ENCODE measurements around the gene TLR5.

Gene TLR5

DNA sequence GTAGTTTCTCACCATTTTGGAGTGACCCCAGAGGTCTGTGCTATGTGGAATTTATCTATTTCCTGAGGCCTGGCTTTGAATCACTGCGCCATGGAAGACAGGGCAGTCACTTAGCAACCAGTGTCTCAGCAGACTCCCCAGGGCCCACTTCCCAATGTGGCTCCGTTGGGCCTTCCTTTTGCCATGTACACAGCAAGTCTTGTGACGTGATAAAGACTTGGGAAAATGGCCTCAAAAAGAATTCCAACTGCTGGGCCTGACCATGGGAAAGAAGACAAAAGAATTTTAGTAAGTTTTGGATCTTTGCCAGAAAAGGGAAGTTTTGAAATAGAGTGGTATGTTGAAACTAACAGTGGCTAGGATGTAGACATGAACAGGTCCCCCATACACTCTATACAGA, 36.2 kb downstream of the TLR5 start:
- DNase-seq (ENCODE audit: low spot score): no peak

DNA sequence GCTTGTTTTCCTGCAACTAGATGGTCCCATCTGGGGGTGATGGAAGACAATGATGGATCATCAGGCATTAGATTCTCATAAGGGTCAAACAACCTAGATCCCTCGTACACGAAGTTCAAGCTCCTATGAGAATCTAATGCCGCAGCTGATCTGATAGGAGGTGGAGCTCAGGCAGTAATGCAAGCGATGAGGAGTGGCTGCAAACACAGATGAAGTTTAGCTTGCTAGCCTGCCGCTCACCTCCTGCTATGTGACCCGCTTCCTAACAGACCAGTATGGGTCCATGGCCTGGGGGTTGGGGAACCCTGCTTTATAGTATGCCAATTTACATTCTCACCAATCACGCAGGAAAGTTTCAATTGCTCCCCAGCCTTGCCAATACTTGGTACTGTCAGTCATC, 37.5 kb downstream of the TLR5 start:
- no peak for DNase-seq (ENCODE audit: low spot score)

DNA sequence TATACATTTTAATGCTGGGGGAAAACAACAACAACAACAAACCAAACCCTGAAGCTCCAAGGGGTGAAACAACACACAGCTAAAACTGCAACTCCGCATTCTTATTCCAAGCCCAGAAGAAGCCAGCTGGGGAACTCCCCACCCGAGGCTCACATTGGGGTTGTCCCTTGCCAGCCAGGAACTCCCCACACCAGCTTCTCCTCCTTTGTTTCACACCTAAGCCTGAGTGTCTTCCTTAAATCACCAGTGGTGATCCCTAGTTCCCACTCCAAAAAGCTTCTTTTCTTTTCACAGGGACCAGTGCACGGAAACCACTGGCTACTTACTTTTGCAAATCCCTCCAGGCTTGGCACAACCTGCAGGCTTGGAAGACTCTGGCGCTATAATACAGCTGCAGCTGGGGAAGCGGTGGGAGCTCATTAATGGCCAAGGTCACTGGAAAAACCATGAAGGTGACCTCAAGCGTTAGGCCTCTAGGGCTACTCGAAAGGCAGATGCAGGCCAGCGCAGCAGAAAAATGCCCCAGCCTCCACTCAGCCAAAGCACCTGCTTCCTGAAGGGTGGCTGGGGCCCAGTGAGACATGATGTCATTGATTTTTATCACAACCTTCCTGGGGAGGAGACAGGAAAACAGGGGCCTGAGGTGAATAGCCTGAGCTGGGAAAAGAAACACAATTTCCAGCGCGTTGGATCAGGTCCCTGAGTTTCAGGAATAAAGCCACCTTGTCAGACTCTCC, 40.1 kb downstream of the TLR5 start:
- no peak for DNase-seq (ENCODE audit: low spot score)

DNA sequence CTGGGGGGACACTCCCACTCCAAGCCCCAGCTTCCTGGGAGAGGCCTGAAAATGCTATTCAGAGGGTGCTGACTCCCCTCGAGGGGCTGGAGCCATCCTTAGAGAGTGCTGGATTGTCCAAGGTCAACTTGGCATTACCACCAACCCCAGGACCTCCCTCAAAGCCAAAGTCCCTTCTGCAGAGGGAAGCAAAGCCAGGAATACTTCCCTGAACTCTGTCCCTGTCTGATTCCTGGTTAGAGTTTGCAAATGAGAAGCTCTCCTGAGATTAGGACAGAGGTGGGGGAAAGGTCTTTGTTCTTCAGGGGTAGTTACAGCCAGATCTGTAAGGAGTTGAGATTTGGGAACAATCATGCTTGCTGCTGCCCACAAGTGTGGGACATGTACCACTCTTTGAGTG, 45.3 kb downstream of the TLR5 start:
- DNase-seq (ENCODE audit: low spot score): no peak

DNA sequence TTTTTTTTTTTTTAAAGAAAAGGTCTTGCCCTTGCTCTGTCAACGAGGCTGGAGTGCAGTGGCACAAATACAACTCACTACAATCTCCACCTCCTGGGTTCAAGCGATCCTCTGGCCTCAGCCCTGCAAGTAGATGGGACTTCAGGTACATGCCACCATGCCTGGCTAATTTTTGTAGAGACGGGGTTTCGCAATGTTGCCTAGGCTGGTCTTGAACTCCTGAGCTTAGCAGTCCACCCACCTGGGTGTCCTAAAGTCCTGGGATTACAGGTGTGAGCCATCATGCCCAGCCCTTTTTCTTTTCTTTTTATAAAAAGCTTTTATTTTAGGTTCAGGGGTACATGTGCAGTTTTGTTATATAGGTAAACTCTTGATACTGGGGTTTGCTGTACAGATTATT, 47.2 kb downstream of the TLR5 start:
- DNase-seq (ENCODE audit: low spot score): no peak

DNA sequence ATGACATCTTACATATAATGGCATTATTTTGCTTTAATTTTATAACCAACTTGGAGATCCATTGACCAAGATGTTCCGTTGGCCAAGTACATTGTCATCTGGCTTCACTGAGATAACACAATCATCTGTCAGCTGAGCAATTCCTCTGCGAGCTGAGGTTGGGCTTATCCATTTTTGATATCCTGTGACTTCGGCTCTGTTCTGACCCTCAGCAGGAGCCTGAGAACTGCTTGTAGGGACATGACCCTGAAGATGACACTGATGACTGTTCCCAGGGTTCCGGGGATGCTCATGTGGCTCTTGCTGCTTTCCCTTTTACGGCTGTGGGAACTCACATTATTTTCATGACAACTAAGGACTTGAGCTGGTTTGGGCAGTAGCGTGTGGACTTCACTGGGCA, 51.2 kb downstream of the TLR5 start:
- DNase-seq (ENCODE audit: low spot score): no peak

DNA sequence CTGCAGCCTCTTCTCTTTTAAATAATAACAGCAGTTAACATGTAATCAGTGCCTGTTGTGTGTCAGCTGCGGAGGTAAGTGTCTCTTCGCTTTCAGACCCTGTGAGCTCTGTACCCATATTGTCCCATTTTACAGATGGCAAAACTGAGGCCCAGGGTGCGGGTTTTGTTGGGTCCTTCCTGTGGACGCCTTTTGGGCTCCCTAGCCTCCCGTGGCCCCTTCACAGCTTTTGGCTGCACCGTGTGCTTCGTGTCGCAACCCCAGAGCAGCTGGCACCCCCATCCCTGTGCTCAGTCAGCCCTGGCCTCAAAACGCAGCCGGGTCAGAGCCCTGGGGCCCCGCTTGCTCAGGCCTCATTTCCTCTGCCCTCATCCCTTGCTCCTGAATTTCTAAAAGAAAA, 53.8 kb downstream of the TLR5 start:
- no peak for DNase-seq (ENCODE audit: low spot score)

DNA sequence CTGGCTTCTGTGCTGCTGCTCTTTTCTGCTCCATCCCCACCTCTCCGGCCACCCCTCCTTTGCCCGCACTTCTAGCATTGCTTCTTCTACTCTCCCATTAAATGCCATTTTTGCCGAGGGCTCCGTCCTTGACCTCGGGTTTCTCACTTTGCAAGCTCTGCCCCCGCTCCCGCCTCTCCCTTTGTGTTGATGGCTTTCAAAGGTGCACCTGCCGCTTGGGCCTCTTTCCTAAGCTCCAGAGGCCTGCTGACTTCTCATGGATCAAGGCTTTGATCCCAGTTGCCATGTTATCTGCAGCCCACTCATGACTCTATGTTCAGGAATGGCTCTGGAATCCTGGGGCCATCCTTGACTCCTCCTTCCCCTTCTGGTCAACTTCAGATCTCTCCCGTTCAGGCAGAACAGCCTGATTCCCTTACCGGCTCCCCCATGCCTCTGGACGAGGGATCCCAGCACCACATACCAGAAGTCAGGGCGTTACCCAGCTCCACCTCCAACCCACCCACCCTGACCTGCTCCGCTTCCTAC, 54.3 kb downstream of the TLR5 start:
- DNase-seq (ENCODE audit: low spot score): no peak

DNA sequence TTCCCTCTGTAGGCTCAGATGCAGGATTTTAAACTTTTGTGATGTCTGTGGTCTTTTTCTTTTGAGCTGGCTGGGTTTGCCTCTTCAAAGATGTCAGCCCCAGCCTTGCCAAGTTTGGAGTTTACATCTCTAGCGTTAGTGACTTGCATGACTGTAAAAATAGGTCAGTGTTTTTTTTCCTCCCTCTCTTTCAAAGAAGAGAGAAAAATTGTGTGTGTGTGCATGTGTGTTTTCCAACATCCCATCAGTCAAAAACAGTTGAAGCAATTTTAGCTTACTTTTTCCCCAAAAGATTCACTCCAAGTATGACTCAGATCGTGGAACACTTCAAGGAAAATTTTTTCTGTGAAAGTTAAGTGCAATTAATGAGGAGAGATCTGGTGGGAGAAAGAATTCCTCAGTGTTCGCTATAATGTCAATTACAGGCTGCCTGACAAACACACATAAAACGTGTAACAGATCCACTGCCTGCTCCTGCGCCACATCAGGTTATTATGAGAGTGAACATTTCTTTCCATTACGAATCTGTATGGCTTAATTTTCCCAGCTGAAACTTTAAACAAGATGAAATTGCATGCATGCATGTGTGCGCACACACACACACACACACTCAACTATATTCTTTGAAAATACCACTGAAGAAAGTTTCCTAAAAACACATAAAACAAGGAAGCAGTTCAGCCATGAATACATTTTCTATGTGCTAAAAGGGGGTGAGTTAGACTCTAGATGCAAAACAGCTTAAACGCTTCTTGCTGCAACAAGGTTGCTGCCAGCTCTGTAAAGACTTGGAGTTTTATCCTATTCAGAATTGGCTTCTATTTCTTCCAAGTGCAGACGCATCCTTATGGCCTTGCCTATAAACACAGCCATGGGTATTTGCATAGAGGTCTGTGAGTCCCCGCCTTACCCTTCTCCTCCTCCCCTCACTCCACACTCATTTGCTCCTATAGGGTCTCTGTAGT, 55.5 kb downstream of the TLR5 start:
- DNase-seq (ENCODE audit: low spot score): no peak

DNA sequence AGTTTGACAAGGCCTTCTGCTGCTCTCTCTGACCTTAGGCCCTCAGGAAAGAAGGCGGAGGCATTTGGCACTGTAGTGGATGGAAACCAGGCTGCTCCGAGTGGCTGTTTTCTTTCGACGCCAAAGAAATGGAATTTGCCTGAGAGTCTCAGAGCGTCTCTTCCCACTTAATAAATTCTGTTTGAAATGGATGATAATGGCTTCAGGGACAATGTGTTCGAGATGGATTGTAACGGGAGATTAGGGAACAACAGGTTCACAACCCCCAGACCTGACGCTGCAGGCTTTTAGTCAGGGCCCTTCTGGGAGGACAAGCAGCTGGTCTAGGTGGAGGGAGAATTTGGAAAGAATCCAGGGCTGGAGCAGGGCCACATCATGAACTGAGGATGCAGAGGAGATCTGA, 58.6 kb downstream of the TLR5 start:
- DNase-seq (ENCODE audit: low spot score): no peak

DNA sequence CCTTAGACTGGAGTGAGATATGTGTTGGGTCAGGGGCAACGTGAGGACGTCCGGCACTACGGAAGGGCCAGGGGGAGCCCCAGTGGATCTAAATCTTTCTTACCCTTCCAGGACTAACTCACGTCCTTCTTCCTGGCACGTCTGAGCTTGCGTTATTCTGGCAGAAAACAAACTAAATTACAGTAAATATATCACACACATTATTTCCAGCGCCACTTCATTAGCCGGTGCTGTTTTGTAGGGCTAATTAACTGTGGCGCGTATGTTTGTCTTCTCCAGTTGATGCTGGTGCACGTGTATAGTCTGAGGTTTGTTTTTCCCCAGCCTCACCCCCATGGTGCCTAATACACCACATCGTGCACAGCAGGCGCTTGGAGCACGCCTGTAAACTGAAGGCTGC, 59.2 kb downstream of the TLR5 start:
- DNase-seq (ENCODE audit: low spot score): no peak

DNA sequence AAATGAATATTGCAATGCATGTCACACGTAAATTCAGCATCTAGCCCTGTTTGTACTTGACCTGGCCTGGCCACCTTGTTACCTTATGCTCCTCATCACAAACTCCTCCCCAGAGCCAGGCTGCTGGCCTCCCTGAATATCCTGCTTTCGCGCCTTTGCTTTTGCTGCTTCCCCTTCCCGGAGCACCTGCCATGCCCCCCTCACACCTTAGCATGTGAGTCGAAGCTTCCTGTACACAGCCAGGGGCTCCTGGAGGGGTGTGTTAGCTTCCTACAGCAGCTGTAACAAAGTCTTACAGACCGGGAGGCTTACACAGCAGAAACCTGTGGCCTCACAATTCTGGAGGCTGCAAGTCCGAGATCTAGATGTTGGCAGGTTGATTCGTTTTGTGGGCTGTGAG, 60.1 kb downstream of the TLR5 start:
- DNase-seq (ENCODE audit: low spot score): no peak

DNA sequence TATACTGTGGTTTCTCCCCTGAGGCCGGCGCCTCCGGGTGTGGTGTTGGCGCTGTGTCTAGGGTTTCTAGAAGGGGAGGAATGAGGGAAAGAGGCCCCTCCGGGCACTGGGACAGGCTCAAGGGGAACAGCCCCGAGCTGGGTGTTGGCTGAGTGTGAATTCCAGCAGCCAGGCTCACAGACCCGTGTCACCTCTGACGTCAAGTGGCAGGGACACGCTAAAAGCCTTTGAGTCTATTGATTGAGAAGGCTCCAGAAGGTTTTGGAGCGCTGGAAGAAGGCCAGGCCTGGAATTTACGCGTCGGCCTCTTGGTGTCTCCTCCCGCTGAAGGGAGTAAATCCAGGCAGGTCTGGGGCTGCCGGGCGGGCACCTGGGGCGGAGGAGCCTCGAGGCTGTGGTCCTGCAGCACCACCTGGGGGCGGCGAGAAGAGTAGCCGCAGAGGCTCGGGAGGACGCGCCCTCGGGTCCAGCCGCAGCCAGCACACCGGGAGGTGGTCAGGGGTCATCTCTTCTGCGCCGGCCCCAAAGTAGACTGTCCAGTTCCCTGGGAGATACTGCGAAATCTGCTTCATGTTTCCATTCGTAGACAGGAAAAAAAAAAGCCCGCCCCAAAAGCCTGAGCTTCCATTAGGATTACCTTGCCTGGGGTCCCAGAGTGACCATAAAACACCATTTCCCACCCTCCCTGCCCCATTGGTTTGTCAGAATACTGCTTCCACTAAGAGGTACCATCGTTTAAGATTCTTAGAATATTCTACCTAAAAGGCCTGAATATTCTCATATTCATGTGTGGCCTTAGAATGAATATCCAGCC, 61.7 kb downstream of the TLR5 start:
- DNase-seq (ENCODE audit: low spot score): peak; percentile 79

DNA sequence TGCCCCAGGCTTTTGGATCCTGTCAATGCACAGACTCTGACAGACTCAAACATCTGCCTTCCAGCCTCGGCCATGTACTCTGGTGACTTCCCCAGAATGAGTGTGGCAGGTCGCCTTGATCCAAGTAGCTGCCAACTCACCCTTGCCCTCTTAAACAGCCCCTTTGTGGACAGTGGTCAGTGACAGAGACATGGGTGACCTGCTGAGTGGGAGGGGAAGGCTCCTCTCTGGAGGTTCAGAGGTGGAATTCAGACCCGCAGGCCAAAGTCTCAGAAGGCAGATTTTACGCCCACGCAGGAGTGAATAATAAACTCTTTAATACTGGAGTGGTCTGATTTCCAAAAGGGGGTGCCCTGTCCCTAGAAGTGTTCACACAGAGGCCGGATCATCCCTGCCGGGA, 63.5 kb downstream of the TLR5 start:
- no peak for DNase-seq (ENCODE audit: low spot score)

DNA sequence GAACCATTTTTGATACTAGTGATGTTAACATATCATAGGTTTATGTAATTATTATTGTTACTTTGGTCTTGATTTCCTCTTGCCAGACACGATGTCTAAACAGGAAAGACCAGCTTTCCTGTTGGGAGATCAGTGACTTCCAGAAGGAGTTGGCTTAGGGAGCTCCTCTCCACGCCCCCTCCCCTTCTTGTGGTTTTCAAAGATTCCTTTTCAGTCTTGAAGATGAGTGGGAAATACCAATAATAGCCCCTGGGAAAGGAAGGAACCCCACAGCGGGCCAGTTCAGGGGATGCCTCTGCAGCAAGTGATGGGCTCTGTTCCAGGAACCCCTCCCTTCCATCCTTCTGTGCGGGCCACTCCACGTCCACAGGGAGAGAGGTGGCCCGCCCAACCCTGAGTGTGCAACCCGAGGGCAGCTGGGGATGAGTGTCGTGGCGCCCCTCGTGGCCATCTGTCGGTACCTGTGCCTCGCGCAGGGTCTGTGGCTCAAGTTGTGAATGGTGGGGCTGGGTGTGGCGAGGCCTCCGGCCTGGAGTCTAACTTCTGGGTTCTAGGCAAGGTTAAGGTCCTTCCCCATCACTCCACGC, 65.7 kb downstream of the TLR5 start:
- DNase-seq (ENCODE audit: low spot score): no peak

DNA sequence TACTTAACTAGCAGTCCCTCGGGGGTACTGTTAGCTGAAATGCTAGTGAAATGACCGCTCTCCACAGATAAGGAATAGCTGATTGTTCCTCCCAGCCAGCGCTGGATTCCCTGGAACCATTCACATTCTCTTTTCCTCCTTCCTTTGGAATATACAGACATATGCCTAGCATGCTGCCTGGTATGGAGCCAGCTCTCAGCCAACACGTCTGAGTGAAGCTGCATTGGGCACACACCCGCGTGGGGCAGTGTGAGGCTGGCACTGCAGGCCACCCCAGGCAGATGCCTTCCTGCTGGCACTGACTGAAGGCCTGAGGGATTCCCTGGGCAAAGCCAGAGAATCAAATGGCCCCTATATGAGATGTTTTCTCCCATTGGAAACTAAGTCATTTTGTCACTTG, 66.7 kb downstream of the TLR5 start:
- DNase-seq (ENCODE audit: low spot score): no peak

DNA sequence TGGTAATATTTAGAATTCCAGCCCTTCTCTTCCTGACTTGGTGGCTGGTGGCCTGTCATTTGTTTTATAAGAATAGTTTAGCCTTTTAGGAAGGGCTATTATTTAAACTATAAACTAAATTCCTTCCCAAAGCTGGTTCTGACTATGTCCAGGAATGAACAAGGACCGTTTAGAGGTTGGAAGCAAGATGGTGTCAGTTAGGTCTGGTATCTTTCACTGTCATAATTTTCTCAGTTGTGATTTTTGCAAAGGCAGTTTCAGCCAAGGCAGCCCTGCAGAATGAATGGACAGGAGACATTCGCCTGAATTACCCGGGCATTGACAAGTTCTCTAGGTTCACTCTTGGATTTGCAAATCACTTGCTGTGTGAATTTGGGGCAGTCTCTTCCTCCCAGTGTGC, 67.2 kb downstream of the TLR5 start:
- DNase-seq (ENCODE audit: low spot score): no peak

DNA sequence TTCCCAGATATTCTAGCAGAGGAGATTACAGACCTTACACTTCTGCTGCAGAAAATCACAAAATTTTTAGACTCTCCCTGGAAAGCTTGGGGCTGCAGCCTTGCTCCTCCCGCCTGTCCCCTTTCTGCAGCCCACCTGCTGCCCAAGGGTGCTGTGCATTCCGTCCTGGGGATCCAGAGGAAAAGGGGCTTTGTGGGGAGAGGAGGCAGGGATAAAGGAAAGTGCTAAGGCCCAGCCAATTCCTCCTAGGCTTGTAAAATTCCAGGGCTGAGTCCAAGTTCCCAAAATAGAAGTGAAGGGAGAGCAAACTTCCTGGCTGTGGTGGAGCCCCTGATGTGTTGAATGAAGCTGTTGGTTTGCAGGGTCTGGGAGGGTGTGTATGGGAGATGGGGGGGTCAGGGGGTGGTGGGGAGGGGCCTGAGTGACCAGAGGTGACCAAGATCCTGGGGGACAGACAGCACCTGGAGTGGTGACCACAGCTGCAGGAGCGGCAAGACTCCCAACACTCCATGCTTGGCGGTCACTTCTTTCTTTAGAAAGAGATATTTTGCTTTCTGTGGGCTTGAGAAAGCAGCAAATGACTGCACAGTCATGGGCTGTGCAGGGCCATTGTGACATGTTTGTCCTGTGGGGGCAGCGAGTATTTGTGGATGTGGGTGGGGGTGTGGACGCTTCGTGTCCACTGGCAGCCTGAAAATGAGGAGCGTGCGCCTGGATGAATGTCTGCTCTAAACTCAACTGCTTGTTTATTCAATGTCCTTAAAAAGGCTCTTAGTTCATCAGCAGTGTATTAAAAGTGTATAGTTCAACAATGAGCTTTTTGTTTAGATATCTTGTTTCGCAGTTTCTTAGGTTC, 68.4 kb downstream of the TLR5 start:
- no peak for DNase-seq (ENCODE audit: low spot score)

DNA sequence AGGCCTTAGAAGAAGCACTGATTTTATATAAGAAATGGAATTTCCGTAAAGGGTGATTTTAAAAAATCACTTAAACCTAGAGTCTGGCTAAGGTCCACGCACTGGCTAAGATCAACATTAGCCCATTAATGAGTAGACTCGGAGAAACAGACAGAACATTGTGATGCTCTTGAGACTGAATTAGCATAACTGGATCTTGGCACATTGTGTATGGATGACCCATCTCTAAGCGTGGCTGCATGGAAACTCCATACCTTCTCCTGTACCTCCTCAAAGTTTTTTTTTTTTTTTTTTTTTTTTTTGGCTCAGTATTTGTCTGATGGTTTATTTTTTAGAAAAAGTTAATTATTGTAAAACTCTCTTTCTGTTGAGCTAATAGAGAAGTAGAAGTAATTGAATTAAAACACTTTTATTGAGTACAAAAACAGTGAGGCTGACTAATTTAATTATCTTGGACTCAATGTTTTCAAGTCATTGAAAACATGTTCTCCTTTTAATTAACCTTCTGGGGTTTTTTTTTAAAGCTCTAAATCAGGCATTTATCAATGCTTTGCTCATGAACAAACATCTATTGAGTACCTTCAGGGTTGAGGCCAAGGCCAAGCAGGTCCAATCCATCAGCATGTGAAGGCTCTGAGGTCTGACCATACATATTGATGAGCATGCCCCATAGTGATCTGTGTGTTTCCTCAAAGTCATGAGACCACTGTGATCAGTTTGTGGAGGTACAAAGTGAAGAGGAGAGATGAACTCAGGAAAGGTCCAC, 74.0 kb downstream of the TLR5 start:
- DNase-seq (ENCODE audit: low spot score): no peak

DNA sequence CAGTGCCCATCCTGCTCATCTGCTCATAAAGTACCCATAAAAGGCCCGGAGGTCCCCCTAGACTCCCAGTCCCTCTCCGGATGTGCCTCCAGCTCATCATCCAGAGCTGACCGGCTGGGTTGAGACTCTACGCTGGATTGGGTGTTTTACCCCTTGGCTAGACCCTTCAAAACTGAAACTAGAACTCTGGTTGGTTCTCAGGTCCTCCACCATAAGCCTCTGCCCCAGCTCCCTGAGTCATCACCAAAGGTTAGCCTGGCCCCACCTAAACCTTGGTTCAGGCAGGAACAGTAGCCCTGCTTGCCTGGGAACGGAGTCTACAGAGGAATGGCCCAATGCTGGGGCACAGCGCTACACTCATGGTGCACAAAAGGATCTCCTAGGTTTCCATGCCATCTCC, 75.1 kb downstream of the TLR5 start:
- no peak for DNase-seq (ENCODE audit: low spot score)

Data from AG08395 (cell line).